Brain microvascular endothelial cell (primary cell): ENCODE results near the gene RALGPS1.

ENCODE experiments used
- DNase-seq: peaks from one replicate; pipeline ENCODE4 v3.0.0-alpha.2; 2020
- H3K27ac ChIP-seq: fragments of 250-450 bp; sonication (Bioruptor Pico); 2 replicates; pipeline ENCODE4 v1.5.1; 2020; ENCODE audit warnings: mild to moderate bottlenecking, moderate library complexity
- H3K27me3 ChIP-seq: fragments of 250-450 bp; sonication (Bioruptor Pico); replicated peaks from 2 replicates; pipeline ENCODE4 v1.5.1; 2020; ENCODE audit warnings: mild to moderate bottlenecking
- H3K36me3 ChIP-seq: fragments of 250-450 bp; sonication (Bioruptor Pico); replicated peaks from 2 replicates; pipeline ENCODE4 v1.5.1; 2020; ENCODE audit warnings: mild to moderate bottlenecking
- H3K4me3 ChIP-seq: 2 replicates; pipeline ENCODE4 v1.5.1; 2011; ENCODE audit warnings: low read depth, mild to moderate bottlenecking, control low read depth, low read length, moderate library complexity
- CTCF ChIP-seq: IDR thresholded peaks from 2 replicates; pipeline ENCODE4 v1.5.1; 2011; ENCODE audit warnings: low read depth, mild to moderate bottlenecking, moderate library complexity, low read length, control low read depth, inconsistent platforms; ENCODE audit errors: missing control alignments
- in situ Hi-C: cut with HindIII; loops from 2 replicates; pipeline ENCODE4 v1.10.0; 2017; ENCODE audit warnings: low sequenced_read_pairs, low pct_ligation_motif_present

Gene RALGPS1

GRCh38 chr9:126894052-126894603 is 20.5 kb upstream of the RALGPS1 start:
- in situ Hi-C loops = no loop called here
- Histone ChIP-seq H3K27me3 (no peaks in the 10 kb centered on the region), H3K4me3 (no peak overlapping the region), H3K36me3 (no peaks in the 10 kb centered on the region), H3K27ac (no peak overlapping the region)
- DNase-seq = no peak
- TF ChIP-seq CTCF = no peak

GRCh38 chr9:126902210-126902609 is 12.4 kb upstream of the RALGPS1 start:
- no peak for TF ChIP-seq CTCF
- no peaks in the 10 kb centered on the region for H3K36me3 ChIP-seq
- H3K27me3 ChIP-seq = no peaks in the 10 kb centered on the region
- DNase-seq = no peak
- H3K27ac ChIP-seq = no peak overlapping the region
- in situ Hi-C loops = no loop called here
- H3K4me3 ChIP-seq = no peak overlapping the region

- DNase-seq = no peak
- no peaks in the 10 kb centered on the region for H3K27me3 ChIP-seq
- TF ChIP-seq CTCF = no peak
- in situ Hi-C loops = no loop called here
- no peak overlapping the region for H3K4me3 ChIP-seq
- no peak overlapping the region for H3K27ac ChIP-seq
- H3K36me3 ChIP-seq = no peaks in the 10 kb centered on the region
Observed at GRCh38 chr9:126904586-126904985, 10.0 kb upstream of the RALGPS1 start.

GRCh38 chr9:126906091-126906490 is 8.5 kb upstream of the RALGPS1 start:
- no peaks in the 10 kb centered on the region for H3K36me3 ChIP-seq
- no peaks in the 10 kb centered on the region for H3K27me3 ChIP-seq
- no peak for TF ChIP-seq CTCF
- H3K4me3 ChIP-seq = no peak overlapping the region
- in situ Hi-C loops = no loop called here
- no peak overlapping the region for H3K27ac ChIP-seq
- no peak for DNase-seq

GRCh38 chr9:126907058-126907457 is 7.5 kb upstream of the RALGPS1 start:
- no peak for TF ChIP-seq CTCF
- in situ Hi-C loops = no loop called here
- H3K36me3 ChIP-seq = no peaks in the 10 kb centered on the region

GRCh38 chr9:126915281-126915816 is 767 bp downstream of the RALGPS1 start:
- no peak for TF ChIP-seq CTCF
- in situ Hi-C loops = no loop called here
- H3K27ac ChIP-seq = no peak overlapping the region
- H3K36me3 ChIP-seq = no peaks in the 10 kb centered on the region
- DNase-seq = no peak
- no peak overlapping the region for H3K4me3 ChIP-seq
- no peaks in the 10 kb centered on the region for H3K27me3 ChIP-seq

More at GRCh38 chr9:126907058-126907457, 7.5 kb upstream of the RALGPS1 start:
- H3K4me3 ChIP-seq = no peak overlapping the region
- no peak for DNase-seq
- no peaks in the 10 kb centered on the region for H3K27me3 ChIP-seq
- H3K27ac ChIP-seq = no peak overlapping the region
